Left ventricle myocardium inferior (tissue), 1 donor: Measurements from ENCODE around the gene CYP26C1. TPM values are rescaled to one million over a fixed set of nuclear protein-coding genes. Genes with fewer than 3 reads are reported as not detected.
A peak's percentile ranks its signal among the peaks of the same experiment; 100 is the strongest.

Experiments
- DNase-seq: peaks from one replicate; pipeline ENCODE4 v3.0.0-alpha.2; 2020
- H3K27ac ChIP-seq: fragments of 200-600 bp; replicated peaks from 2 replicates; pipeline ENCODE4 v1.8.0; 2021
- H3K27me3 ChIP-seq: fragments of 200-600 bp; 2 replicates; pipeline ENCODE4 v1.8.0; 2021; ENCODE audit warnings: low read depth
- H3K36me3 ChIP-seq: fragments of 200-600 bp; 2 replicates; pipeline ENCODE4 v1.8.0; 2021
- H3K4me1 ChIP-seq: fragments of 200-600 bp; 2 replicates; pipeline ENCODE4 v1.8.0; 2021
- H3K4me3 ChIP-seq: fragments of 200-600 bp; 2 replicates; pipeline ENCODE4 v1.8.0; 2021; ENCODE audit warnings: mild to moderate bottlenecking, moderate library complexity
- H3K9me3 ChIP-seq: fragments of 200-600 bp; replicated peaks from 2 replicates; pipeline ENCODE4 v1.8.0; 2021
- CTCF ChIP-seq: fragments of 200-600 bp; IDR thresholded peaks from 2 replicates; pipeline ENCODE4 v1.8.0; 2021; ENCODE audit warnings: antibody characterized with exemption, mild to moderate bottlenecking, borderline replicate concordance
- intact Hi-C: fragments of 100-400 bp; cut with micrococcal nuclease; formaldehyde crosslinking; loops from one replicate; pipeline ENCODE4 v1.11.0; 2022
- total RNA-seq: library from RNA; stranded (reverse); fragmentation: NEBNext Ultra II Directional; extraction: Animal tissue kit (Norgen Biotek cat#: 25700); gene quantifications from one replicate; pipeline ENCODE4 v1.2.1, GENCODE V29; 2021
- donor health status: DM: no; HTN: yes; CAD: no; lungs with severe emphysema.

The CYP26C1 gene
- total RNA-seq, 1 donor from 2014 or later: not detected

- Histone ChIP-seq H3K4me1 (no peaks in the 10 kb centered on the region), H3K4me3 (no peak overlapping the region), H3K36me3 (no peaks in the 10 kb centered on the region), H3K27me3 (peaks cover 37% of the 10 kb centered on the region), H3K9me3 (no peaks in the 10 kb centered on the region), H3K27ac (no peak overlapping the region)
- no peak for TF ChIP-seq CTCF
- DNase-seq: no peak
- intact Hi-C loops: no loop called here
Observed at GRCh38 chr10:93110472-93111146, 50.0 kb downstream of the CYP26C1 start.

- no peak for DNase-seq
- Histone ChIP-seq H3K27me3 (peaks cover 37% of the 10 kb centered on the region), H3K27ac (no peak overlapping the region), H3K4me1 (no peaks in the 10 kb centered on the region), H3K4me3 (no peak overlapping the region), H3K36me3 (no peaks in the 10 kb centered on the region), H3K9me3 (no peaks in the 10 kb centered on the region)
- TF ChIP-seq CTCF: no peak
- intact Hi-C loops: no loop called here
Observed at GRCh38 chr10:93113042-93113441, 52.4 kb downstream of the CYP26C1 start.

GRCh38 chr10:93115661-93116383 is 55.2 kb downstream of the CYP26C1 start:
- TF ChIP-seq CTCF: peak; percentile 48
- Histone ChIP-seq H3K9me3 (no peaks in the 10 kb centered on the region), H3K4me1 (no peaks in the 10 kb centered on the region), H3K27ac (no peak overlapping the region), H3K27me3 (peaks cover 41% of the 10 kb centered on the region), H3K4me3 (no peak overlapping the region), H3K36me3 (no peaks in the 10 kb centered on the region)
- peak; percentile 61 for DNase-seq
- intact Hi-C loops: no loop called here

Other genes with a start within 250 kb of the CYP26C1 start
- gene EXOC6, start 212.3 kb upstream of the CYP26C1 start, total RNA-seq: 17.2 TPM
- not detected for gene CYP26A1, start 13.1 kb downstream of the CYP26C1 start, total RNA-seq